ENCODE measurements around the gene ALG14.
"Not testable (repeated sequence)": the region's sequence is repeated elsewhere in the genome, so short reads cannot be mapped to it uniquely, and the experiment has no call there.

The ALG14 gene

GRCh38 chr1:94951509-94952208, 121.1 kb downstream of the ALG14 start:
- DNase-seq, result no peak

GRCh38 chr1:94951046-94951445, 121.7 kb downstream of the ALG14 start:
- no peak for DNase-seq

GRCh38 chr1:94949681-94950661, 122.8 kb downstream of the ALG14 start:
- peak; percentile 71 for DNase-seq

- DNase-seq, result no peak
Measured at GRCh38 chr1:94947437-94947836, 125.3 kb downstream of the ALG14 start.

GRCh38 chr1:94946886-94947285, 125.9 kb downstream of the ALG14 start:
- DNase-seq, result no peak

GRCh38 chr1:94942171-94943128, 130.3 kb downstream of the ALG14 start:
- DNase-seq, result no peak

- DNase-seq, result not testable (repeated sequence)
Measured at GRCh38 chr1:94941480-94941879, 131.3 kb downstream of the ALG14 start.

GRCh38 chr1:94940738-94941137, 132.0 kb downstream of the ALG14 start:
- DNase-seq, result no peak

- no peak for DNase-seq
Measured at GRCh38 chr1:94937820-94938219, 134.9 kb downstream of the ALG14 start.

- DNase-seq, result no peak
Measured at GRCh38 chr1:94936861-94937620, 135.7 kb downstream of the ALG14 start.

GRCh38 chr1:94935476-94935875, 137.3 kb downstream of the ALG14 start:
- no peak for DNase-seq

- no peak for DNase-seq
Measured at GRCh38 chr1:94935034-94935433, 137.7 kb downstream of the ALG14 start.

- no peak for DNase-seq
Measured at GRCh38 chr1:94934551-94934950, 138.2 kb downstream of the ALG14 start.

- DNase-seq, result no peak
Measured at GRCh38 chr1:94931254-94931841, 141.4 kb downstream of the ALG14 start.

GRCh38 chr1:94929351-94930217, 143.2 kb downstream of the ALG14 start:
- DNase-seq, result no peak

GRCh38 chr1:94928293-94928939, 144.3 kb downstream of the ALG14 start:
- DNase-seq, result no peak

- DNase-seq, result peak; percentile 43
Measured at GRCh38 chr1:94927405-94928175, 145.2 kb downstream of the ALG14 start.

GRCh38 chr1:94926915-94927404, 145.8 kb downstream of the ALG14 start, which contains the start of gene CNN3:
TSS of gene CNN3 (minus strand) at chr1:94927110. CDS start at chr1:94926894, 216 bp downstream.
- peak; percentile 74 for DNase-seq
